ENCODE data around the gene RPUSD3. TPM values are rescaled to one million over a fixed set of nuclear protein-coding genes. Genes with fewer than 3 reads are reported as not detected.

The RPUSD3 gene
- total RNA-seq, 4 donors from 2014 or later = 36.2 to 49.7 (median 37.5) TPM

DNA sequence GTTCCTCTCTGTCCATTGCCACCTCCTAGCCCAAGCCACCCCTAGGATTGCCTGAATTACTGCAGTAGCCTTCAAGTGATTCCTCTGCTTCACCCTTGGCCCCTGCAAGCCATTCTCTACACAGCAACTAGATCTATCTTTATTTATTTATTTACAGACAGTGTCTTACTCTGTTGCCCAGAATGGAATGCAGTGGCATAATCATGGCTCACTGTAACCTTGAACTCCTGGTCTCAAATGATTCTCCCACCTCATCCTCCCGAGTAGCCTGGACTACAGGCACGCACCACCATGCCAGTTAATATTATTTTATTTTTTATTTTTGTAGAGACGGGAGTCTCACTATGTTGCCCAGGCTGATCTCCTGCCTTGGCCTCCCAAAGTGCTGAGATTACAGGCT lies 44.7 kb upstream of the RPUSD3 start:
- H3K4me3 ChIP-seq (replicated peaks in 1 of 3) = no peak overlapping the region
- intact Hi-C loops (cut with DNase I) = no loop called here
- TF ChIP-seq, protein P1, sequence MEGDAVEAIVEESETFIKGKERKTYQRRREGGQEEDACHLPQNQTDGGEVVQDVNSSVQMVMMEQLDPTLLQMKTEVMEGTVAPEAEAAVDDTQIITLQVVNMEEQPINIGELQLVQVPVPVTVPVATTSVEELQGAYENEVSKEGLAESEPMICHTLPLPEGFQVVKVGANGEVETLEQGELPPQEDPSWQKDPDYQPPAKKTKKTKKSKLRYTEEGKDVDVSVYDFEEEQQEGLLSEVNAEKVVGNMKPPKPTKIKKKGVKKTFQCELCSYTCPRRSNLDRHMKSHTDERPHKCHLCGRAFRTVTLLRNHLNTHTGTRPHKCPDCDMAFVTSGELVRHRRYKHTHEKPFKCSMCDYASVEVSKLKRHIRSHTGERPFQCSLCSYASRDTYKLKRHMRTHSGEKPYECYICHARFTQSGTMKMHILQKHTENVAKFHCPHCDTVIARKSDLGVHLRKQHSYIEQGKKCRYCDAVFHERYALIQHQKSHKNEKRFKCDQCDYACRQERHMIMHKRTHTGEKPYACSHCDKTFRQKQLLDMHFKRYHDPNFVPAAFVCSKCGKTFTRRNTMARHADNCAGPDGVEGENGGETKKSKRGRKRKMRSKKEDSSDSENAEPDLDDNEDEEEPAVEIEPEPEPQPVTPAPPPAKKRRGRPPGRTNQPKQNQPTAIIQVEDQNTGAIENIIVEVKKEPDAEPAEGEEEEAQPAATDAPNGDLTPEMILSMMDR (IDR thresholded peaks at IDR 0.05) = no peak
- TF ChIP-seq POLR2A (IDR thresholded peaks at IDR 0.05) = no peak
- 87 to 88% methylated on average over 3 of the region's 3 CpGs for WGBS, 2 donors
- H3K27me3 ChIP-seq = no peaks in the 10 kb centered on the region
- H3K9me3 ChIP-seq = no peaks in the 10 kb centered on the region
- no peak overlapping the region for H3K27ac ChIP-seq
- no peak for DNase-seq
- H3K4me1 ChIP-seq = peaks cover 11 to 14% of the 10 kb centered on the region in 2 donors
- H3K36me3 ChIP-seq = peaks cover 7 to 12% of the 10 kb centered on the region in 2 donors

DNA sequence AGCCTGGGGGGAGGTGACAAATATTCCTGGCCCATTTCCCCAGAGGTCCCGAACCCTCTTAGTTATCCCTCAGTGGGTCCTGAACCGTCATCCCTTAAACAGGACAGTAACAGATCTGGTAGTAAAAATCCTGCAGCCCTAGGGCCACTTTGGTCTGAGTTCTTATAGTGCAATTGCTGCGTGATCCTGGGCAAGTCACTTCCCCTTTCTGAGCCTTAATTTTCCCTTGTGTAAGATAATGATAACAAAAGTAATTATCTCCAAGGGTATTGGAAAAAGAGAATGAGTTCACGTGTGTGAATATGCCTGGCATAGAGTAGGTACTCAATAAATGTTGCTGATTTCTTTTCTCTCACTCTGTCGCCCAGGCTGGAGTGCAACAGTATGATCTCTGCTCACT lies 43.7 kb upstream of the RPUSD3 start:
- intact Hi-C loops (cut with DNase I) = no loop called here
- DNase-seq = no peak
- Histone ChIP-seq H3K4me1 (peaks cover 11 to 13% of the 10 kb centered on the region in 2 donors), H3K27me3 (no peaks in the 10 kb centered on the region), H3K27ac (no peak overlapping the region), H3K36me3 (peaks cover 0 to 1% of the 10 kb centered on the region in 2 donors), H3K9me3 (no peaks in the 10 kb centered on the region), H3K4me3 (replicated peaks in 1 of 3) (no peak overlapping the region)
- WGBS, 2 donors = 84 to 86% methylated on average over 5 of the region's 5 CpGs
- no peak for TF ChIP-seq POLR2A (IDR thresholded peaks at IDR 0.05)
- TF ChIP-seq, protein P1 (IDR thresholded peaks at IDR 0.05) = no peak

DNA sequence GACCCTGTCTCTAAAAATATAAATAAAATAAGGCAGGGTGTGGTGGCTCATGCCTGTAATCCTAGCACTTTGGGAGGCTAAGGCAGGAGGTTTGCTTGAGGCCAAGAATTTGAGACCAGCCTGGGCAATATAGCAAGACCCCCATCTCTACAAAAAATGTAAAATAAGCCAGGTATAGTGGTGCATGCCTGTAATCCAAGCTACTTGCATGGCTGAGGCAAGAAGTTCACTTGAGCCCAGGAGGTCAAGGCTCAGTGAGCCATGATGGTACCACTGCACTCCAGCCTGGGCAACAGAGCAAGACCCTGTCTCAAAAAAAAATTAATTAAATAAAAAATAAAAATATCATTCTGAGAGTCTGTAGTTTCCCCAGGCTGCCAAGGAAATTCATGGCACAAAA lies 42.5 kb upstream of the RPUSD3 start:
- Histone ChIP-seq H3K36me3 (no peaks in the 10 kb centered on the region), H3K27ac (no peak overlapping the region), H3K9me3 (no peaks in the 10 kb centered on the region), H3K4me3 (replicated peaks in 1 of 3) (no peak overlapping the region), H3K4me1 (peaks cover 3 to 4% of the 10 kb centered on the region in 2 donors), H3K27me3 (no peaks in the 10 kb centered on the region)
- TF ChIP-seq, protein P1 (IDR thresholded peaks at IDR 0.05) = no peak
- TF ChIP-seq POLR2A (IDR thresholded peaks at IDR 0.05) = no peak
- DNase-seq = no peak
- intact Hi-C loops (cut with DNase I) = no loop called here

DNA sequence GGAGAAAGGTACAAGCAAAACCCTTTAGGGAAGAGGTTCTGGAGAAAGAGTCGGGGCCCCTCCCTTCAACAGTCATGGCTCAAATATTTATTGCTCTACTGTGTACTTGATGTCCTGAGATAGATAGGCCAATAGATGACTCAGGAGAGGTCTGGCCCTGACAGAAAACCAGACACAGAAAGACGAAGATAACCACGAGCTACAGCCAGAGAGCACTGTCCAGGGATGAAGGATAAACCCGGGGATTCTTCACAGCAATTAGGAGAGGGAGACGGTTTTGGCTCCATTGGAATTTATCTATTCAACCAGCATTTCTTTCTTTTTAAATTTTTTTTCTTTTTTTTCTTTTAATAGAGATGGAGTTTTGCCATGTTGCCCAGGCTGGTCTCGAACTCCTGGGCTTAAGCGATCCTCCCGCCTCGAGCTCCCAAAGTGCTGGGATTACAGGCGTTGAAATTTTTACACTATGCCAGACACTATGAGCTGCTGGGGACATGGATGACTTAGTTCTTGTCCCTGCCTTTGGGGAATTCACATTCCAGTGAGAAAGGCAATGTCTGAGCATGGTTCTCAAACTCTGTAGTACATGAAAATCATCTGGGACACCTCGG lies 40.9 kb upstream of the RPUSD3 start:
- 79 to 83% methylated on average over 11 of the region's 11 CpGs for WGBS, 2 donors
- H3K27ac ChIP-seq = no peak overlapping the region
- H3K36me3 ChIP-seq = no peaks in the 10 kb centered on the region
- TF ChIP-seq, protein P1 (IDR thresholded peaks at IDR 0.05) = no peak
- TF ChIP-seq POLR2A (IDR thresholded peaks at IDR 0.05) = no peak
- no peaks in the 10 kb centered on the region for H3K4me1 ChIP-seq
- no peaks in the 10 kb centered on the region for H3K27me3 ChIP-seq
- H3K9me3 ChIP-seq = no peaks in the 10 kb centered on the region
- DNase-seq = no peak
- intact Hi-C loops (cut with DNase I) = no loop called here
- H3K4me3 ChIP-seq (replicated peaks in 1 of 3) = no peak overlapping the region

DNA sequence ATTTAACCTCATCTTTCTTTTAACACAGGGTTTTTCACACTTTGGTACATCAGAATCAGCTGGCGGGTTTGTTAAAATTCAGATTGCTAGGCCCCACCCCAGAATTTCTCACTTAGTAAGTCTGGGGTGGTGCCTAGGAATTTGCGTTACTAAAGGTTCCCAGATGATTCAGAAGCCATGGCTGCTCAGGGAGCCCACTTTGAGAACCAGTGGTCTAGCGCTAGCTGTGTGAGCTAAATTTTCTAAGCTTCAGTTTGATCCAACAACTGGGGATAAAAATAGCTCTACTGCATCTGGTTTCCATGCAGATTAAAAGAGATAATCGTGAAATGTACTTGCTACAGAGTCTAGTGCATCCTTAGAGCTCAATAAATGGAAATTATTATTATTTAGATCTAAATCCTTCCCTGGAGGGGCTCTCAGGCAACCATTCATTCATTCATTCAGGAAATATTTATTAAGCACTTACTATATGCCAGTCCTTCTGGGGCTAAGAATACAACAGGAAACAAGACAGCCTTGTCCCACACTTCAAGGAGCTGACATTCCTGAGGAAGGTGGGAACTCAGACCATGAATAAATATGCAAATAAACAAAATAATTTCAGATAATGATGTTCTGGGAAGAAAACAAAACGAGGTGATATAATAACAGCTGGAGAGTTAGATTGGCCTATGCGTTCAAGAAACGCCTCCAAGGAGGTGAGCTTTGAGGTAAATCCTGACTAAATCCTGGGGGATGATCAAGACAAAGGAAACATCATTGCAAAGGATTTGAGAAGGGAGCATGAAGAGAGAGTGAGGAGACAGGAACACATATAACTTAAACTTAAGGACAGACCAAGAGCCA lies 40.1 kb upstream of the RPUSD3 start:
- 86 to 91% methylated on average over 7 of the region's 7 CpGs for WGBS, 2 donors

More for the DNA sequence above, 40.1 kb upstream of the RPUSD3 start:
- DNase-seq = no peak
- Histone ChIP-seq H3K4me3 (replicated peaks in 1 of 3) (no peak overlapping the region), H3K27ac (no peak overlapping the region), H3K4me1 (no peaks in the 10 kb centered on the region), H3K9me3 (no peaks in the 10 kb centered on the region), H3K27me3 (no peaks in the 10 kb centered on the region), H3K36me3 (no peaks in the 10 kb centered on the region)
- intact Hi-C loops (cut with DNase I) = no loop called here
- TF ChIP-seq POLR2A (IDR thresholded peaks at IDR 0.05) = no peak
- TF ChIP-seq, protein P1 (IDR thresholded peaks at IDR 0.05) = no peak

All from thyroid gland (tissue), 4 donors.